ENCODE results near the gene ARMH1.

Gene ARMH1

GRCh38 chr1:44640200-44640853 is 34.2 kb upstream of the ARMH1 start:
- DNase-seq (ENCODE audit: low spot score), result no peak
- Histone ChIP-seq H3K27ac (no peak overlapping the region), H3K4me3 (no peak overlapping the region)
- TF ChIP-seq, protein P1, sequence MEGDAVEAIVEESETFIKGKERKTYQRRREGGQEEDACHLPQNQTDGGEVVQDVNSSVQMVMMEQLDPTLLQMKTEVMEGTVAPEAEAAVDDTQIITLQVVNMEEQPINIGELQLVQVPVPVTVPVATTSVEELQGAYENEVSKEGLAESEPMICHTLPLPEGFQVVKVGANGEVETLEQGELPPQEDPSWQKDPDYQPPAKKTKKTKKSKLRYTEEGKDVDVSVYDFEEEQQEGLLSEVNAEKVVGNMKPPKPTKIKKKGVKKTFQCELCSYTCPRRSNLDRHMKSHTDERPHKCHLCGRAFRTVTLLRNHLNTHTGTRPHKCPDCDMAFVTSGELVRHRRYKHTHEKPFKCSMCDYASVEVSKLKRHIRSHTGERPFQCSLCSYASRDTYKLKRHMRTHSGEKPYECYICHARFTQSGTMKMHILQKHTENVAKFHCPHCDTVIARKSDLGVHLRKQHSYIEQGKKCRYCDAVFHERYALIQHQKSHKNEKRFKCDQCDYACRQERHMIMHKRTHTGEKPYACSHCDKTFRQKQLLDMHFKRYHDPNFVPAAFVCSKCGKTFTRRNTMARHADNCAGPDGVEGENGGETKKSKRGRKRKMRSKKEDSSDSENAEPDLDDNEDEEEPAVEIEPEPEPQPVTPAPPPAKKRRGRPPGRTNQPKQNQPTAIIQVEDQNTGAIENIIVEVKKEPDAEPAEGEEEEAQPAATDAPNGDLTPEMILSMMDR (IDR thresholded peaks at IDR 0.05), result no peak

GRCh38 chr1:44641126-44642102 is 33.1 kb upstream of the ARMH1 start:
- H3K27ac ChIP-seq, result no peak overlapping the region
- TF ChIP-seq, protein P1 (IDR thresholded peaks at IDR 0.05), result no peak
- no peak for DNase-seq (ENCODE audit: low spot score)

DNA sequence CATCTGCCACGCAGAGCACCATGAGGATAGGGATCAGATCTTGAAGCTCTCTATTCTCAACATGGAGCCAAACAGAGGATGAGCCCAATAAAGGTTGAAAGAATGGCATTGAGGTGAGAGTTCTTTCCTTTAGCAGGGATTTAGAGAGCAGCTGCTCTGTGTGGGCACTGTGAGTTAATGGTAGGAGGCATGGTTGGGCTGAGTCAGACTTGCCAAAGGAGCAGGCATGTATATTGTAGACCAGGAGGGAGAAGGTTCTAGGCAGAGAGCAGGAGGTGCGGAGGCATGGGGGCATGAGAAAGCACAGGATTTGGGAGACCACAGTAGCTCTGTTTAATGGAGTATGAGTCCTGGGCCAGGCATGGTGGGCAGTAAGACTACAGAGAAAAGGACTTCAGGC is 32.3 kb upstream of the ARMH1 start:
- DNase-seq (ENCODE audit: low spot score), result no peak
- Histone ChIP-seq H3K27ac (no peak overlapping the region), H3K4me3 (no peak overlapping the region)
- TF ChIP-seq, protein P1 (IDR thresholded peaks at IDR 0.05), result no peak

More at GRCh38 chr1:44641126-44642102, 33.1 kb upstream of the ARMH1 start:
- H3K4me3 ChIP-seq, result no peak overlapping the region

GRCh38 chr1:44642925-44643324 is 31.6 kb upstream of the ARMH1 start:
- DNase-seq (ENCODE audit: low spot score), result no peak
- Histone ChIP-seq H3K27ac (no peak overlapping the region), H3K4me3 (no peak overlapping the region)
- TF ChIP-seq, protein P1 (IDR thresholded peaks at IDR 0.05), result no peak

- H3K27ac ChIP-seq, result no peak overlapping the region
Measured at GRCh38 chr1:44643721-44644334, 30.7 kb upstream of the ARMH1 start.

GRCh38 chr1:44644806-44645205 is 29.7 kb upstream of the ARMH1 start:
- DNase-seq (ENCODE audit: low spot score), result no peak
- TF ChIP-seq, protein P1 (IDR thresholded peaks at IDR 0.05), result no peak
- Histone ChIP-seq H3K4me3 (no peak overlapping the region), H3K27ac (no peak overlapping the region)

More at GRCh38 chr1:44643721-44644334, 30.7 kb upstream of the ARMH1 start:
- TF ChIP-seq, protein P1 (IDR thresholded peaks at IDR 0.05), result no peak
- H3K4me3 ChIP-seq, result no peak overlapping the region
- DNase-seq (ENCODE audit: low spot score), result no peak

Data from coronary artery (tissue), 2 donors.